Measurements from ENCODE around the gene ATRN.

- TF ChIP-seq POLR2AphosphoS5 (IDR thresholded peaks at IDR 0.05) = no peak
- no peak for TF ChIP-seq MXI1 (conservative IDR thresholded peaks at IDR 0.05; ENCODE audit: poor library complexity, severe bottlenecking)
- no peak for TF ChIP-seq CTCF (IDR thresholded peaks at IDR 0.05; ENCODE audit: poor library complexity, severe bottlenecking)
- TF ChIP-seq EZH2 (IDR thresholded peaks at IDR 0.05; ENCODE audit: borderline replicate concordance, insufficient read depth, low read length, poor library complexity, severe bottlenecking) = no peak
Observed at GRCh38 chr20:3674447-3674846, 203.6 kb downstream of the ATRN start.
